AG09319 (cell line): Measurements from ENCODE around the gene HESX1.
A peak's percentile ranks its signal among the peaks of the same experiment; 100 is the strongest.

Experiments
- DNase-seq: peaks from one replicate; pipeline ENCODE4 v3.0.0-alpha.2; 2010; ENCODE audit warnings: low read depth; ENCODE audit errors: extremely low read depth
- TF ChIP-seq, protein P1 (sequence below): IDR thresholded peaks from 2 replicates; pipeline ENCODE4 v1.5.1; 2011; ENCODE audit warnings: low read depth, mild to moderate bottlenecking, inconsistent platforms, low read length, moderate library complexity

Gene HESX1

DNA sequence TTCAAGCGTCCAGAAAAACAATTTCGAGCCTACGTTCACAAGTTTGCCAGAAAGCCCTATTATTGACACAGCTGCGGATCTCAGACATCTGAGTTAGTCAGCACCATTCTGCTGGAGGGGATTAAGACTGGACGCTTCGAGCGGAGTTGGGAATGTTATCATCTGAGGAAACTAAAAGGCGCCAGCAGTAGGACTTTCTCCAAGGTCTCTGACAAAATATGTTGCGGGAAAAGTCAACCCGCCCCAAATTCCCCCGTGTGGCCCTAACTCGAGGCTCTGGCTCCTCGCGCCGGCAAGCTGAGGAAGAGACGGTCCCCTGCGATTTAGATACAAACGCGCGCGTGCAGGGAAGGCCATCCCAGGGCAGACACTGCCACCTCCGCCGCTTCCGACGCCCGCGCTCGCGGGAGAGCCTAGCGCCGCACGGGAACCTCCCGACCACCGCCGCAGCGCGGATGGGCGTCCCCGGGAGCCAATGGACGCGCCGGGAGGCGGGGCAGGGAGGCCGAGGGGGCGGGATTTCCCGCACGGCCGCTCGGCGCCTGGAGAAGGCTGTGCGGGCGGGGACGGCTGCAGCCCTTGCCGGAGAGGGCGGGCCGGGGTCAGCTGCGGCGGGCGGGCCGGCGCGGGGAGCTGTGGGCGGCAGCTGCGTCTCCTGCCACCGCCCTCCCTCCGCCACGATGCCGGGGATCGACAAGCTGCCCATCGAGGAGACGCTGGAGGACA is 27.6 kb upstream of the HESX1 start, which contains the start of gene APPL1:
Gene APPL1 (plus strand): TSS at position 526 of the 726 bp plus-strand sequence. CDS start 155 bp downstream, at position 681.
- TF ChIP-seq, protein P1, sequence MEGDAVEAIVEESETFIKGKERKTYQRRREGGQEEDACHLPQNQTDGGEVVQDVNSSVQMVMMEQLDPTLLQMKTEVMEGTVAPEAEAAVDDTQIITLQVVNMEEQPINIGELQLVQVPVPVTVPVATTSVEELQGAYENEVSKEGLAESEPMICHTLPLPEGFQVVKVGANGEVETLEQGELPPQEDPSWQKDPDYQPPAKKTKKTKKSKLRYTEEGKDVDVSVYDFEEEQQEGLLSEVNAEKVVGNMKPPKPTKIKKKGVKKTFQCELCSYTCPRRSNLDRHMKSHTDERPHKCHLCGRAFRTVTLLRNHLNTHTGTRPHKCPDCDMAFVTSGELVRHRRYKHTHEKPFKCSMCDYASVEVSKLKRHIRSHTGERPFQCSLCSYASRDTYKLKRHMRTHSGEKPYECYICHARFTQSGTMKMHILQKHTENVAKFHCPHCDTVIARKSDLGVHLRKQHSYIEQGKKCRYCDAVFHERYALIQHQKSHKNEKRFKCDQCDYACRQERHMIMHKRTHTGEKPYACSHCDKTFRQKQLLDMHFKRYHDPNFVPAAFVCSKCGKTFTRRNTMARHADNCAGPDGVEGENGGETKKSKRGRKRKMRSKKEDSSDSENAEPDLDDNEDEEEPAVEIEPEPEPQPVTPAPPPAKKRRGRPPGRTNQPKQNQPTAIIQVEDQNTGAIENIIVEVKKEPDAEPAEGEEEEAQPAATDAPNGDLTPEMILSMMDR = no peak
- DNase-seq = peak; percentile 63

DNA sequence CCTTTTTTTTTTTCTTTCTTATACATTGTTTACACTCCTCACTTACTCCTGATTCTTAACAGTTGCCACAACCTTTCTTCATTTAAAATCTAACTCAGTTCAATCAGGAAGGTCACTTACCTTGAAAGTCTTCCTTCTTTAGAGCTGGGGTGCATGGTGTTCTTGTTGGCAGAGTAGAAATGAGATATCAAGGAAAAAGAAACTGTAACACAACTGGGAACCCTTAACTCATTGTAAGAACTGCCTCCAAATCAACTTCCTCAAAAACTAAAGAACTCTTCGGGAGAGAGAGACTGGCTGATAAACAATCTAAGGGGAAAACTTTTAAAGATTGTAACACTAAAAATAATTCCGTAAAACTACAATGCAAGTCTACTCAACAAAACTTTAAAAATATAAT is 26.4 kb upstream of the HESX1 start:
- TF ChIP-seq, protein P1 = no peak
- DNase-seq = no peak

DNA sequence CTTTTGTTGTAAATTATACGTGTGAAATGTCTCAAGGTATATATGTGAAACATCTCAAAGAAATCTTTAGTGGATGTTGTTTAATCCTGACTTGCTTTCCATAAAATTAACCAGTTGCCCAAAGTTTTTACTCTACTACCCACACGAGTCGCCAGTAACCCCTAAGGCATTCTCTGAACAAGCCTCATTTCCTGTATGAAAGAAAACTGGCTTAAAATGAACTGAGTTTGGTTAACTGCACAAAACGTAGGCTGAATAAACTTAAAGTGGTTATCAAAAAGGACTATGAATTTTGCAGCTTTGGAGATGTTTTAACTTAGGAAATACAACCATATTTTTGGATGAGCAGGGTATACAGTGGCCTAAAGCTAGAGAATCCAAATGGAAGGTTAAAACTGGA is 25.1 kb upstream of the HESX1 start:
- DNase-seq = no peak
- TF ChIP-seq, protein P1 = no peak

DNA sequence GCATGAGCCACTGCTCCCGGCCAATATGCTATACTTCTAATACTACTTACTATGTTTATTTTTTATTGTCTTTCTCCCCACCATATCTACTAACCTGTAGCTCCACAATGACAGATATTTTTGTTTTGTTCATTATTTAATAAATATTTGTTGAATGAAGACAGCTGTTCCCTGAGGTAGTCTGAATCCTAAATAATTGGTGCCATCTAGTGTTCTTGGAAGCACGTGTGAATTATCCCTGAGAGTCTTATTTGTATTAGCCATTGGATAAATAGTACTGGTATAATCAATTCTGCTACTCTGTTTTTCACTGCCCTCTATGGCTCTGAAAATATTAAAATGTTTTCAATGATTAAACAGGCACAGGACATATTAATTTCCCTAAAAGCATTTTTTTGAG is 22.1 kb upstream of the HESX1 start:
- no peak for DNase-seq
- TF ChIP-seq, protein P1 = peak; percentile 50

DNA sequence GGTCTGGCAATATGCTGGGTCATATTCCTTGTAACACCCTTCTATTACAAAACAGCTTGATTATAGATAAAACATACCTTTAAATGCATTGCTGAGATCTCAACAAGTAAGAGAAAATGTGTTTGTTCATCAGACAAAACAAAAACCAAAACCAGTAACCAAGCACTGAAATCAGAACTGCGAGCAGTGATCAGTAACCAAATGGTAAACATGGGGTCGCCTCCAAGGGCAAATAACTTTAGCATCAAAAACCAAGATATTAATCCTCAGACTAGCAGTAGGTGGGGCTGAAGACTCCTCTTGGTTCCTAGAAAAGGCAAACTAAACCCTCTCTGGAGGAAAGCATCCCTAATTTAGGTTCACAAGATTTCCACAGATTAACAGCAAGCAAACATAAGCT is 6.6 kb upstream of the HESX1 start:
- TF ChIP-seq, protein P1 = no peak
- no peak for DNase-seq

DNA sequence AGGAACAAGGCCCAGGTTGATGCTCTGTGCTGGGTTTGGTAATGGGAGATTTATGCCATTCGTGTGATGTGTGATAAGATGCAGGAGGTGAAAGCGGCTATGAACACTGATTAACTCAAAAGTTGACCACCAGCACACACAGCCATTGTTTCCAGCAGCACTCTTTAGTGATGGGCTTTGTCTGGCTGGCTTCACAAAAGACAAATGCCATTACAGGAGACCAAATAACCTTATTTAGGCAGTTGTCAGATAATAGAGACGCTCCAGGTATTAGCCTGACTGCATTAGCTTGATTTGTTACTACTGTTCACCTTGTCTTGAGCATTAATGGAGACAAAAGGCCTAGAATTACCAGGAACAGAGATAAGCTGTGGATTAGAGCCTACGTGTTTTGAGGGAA is 5.1 kb downstream of the HESX1 start:
- TF ChIP-seq, protein P1 = no peak
- DNase-seq = no peak

DNA sequence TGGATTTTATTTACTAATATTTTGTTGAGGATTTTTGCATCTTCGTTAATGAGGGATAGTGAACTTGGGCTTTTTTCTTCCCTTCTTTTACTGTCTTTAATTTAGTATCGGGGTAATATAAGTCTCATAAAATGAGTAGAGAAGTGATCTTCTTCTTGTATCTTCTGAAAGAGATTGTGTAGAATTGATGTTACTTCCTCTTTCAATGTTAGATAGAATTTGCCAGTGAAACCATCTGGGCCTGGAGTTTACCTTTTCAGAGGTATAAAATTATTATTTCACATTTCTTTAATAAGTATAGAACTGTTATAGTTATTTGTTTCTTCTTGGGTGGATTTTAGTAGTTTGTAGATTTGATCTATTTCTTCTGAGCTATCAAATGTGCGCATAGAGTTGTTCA is 7.8 kb downstream of the HESX1 start:
- DNase-seq = no peak
- TF ChIP-seq, protein P1 = no peak
